Left kidney (tissue), 1 donor: ENCODE measurements around the gene BBS4. TPM values are rescaled to one million over a fixed set of nuclear protein-coding genes. Genes with fewer than 3 reads are reported as not detected.

Source experiments
- polyA plus RNA-seq: library from polyadenylated mRNA; unstranded; fragments of 120-200 nt; gene quantifications from one replicate; pipeline ENCODE4 v1.2.1, GENCODE V29; 2013; ENCODE audit not compliant: insufficient read length

The BBS4 gene
- polyA plus RNA-seq, 1 donor, result 56.3 TPM

Other genes starting within 250 kb of the BBS4 start
- gene ARIH1, start 211.9 kb upstream of the BBS4 start, polyA plus RNA-seq, result 199 TPM
- 0.07 TPM for gene GOLGA6B, start 31.5 kb upstream of the BBS4 start, polyA plus RNA-seq
- not detected for gene HIGD2B, start within 50 bp of the BBS4 start, polyA plus RNA-seq
- 71.7 TPM for gene ADPGK, start 97.6 kb downstream of the BBS4 start, polyA plus RNA-seq